ENCODE measurements around the gene GPR78.

The GPR78 gene

GRCh38 chr4:8540991-8541390 lies 39.2 kb upstream of the GPR78 start:
- no peak for DNase-seq (ENCODE audit: low read depth)
- no peak for TF ChIP-seq CTCF (IDR thresholded peaks at IDR 0.05; ENCODE audit: insufficient read depth, low read depth, low read length, missing control alignments)
- H3K4me3 ChIP-seq (ENCODE audit: low read length) = no peak overlapping the region

- no peak overlapping the region for H3K4me3 ChIP-seq (ENCODE audit: low read length)
- no peak for TF ChIP-seq CTCF (IDR thresholded peaks at IDR 0.05; ENCODE audit: insufficient read depth, low read depth, low read length, missing control alignments)
- DNase-seq (ENCODE audit: low read depth) = no peak
These were observed 38.0 kb upstream of the GPR78 start for GRCh38 chr4:8541981-8542715.

- TF ChIP-seq CTCF (IDR thresholded peaks at IDR 0.05; ENCODE audit: insufficient read depth, low read depth, low read length, missing control alignments) = no peak
- DNase-seq (ENCODE audit: low read depth) = no peak
- H3K4me3 ChIP-seq (ENCODE audit: low read length) = no peak overlapping the region
These were observed 37.2 kb upstream of the GPR78 start for GRCh38 chr4:8542776-8543525.

GRCh38 chr4:8543623-8544022 lies 36.6 kb upstream of the GPR78 start:
- H3K4me3 ChIP-seq (ENCODE audit: low read length) = no peak overlapping the region
- DNase-seq (ENCODE audit: low read depth) = no peak
- TF ChIP-seq CTCF (IDR thresholded peaks at IDR 0.05; ENCODE audit: insufficient read depth, low read depth, low read length, missing control alignments) = no peak

GRCh38 chr4:8544282-8544681 lies 35.9 kb upstream of the GPR78 start:
- no peak for TF ChIP-seq CTCF (IDR thresholded peaks at IDR 0.05; ENCODE audit: insufficient read depth, low read depth, low read length, missing control alignments)
- no peak for DNase-seq (ENCODE audit: low read depth)
- no peak overlapping the region for H3K4me3 ChIP-seq (ENCODE audit: low read length)

- DNase-seq (ENCODE audit: low read depth) = no peak
- no peak for TF ChIP-seq CTCF (IDR thresholded peaks at IDR 0.05; ENCODE audit: insufficient read depth, low read depth, low read length, missing control alignments)
- no peak overlapping the region for H3K4me3 ChIP-seq (ENCODE audit: low read length)
These were observed 35.3 kb upstream of the GPR78 start for GRCh38 chr4:8544741-8545438.
